ENCODE results near the gene ANO8.
"Not testable (repeated sequence)": the region's sequence is repeated elsewhere in the genome, so short reads cannot be mapped to it uniquely, and the experiment has no call there.

The ANO8 gene

DNA sequence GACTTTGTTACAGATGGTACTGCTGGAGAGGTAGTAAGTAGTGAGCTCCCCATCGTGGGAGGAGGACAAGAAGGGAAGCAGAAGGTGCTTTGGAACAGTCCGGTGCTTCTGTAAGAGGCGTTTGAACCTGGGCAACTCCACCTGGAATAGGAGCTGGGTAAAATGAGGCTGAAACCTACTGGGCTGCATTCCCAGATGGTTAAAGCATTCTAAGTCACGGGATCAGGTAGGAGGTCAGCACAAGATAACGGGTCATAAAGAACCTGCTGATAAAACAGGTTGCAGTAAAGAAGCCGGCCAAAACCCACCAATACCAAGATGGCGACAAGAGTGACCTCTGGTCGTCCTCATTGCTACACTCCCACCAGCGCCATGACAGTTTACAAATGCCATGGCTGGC lies 47.9 kb downstream of the ANO8 start:
- no peak for DNase-seq (ENCODE audit: low spot score)

DNA sequence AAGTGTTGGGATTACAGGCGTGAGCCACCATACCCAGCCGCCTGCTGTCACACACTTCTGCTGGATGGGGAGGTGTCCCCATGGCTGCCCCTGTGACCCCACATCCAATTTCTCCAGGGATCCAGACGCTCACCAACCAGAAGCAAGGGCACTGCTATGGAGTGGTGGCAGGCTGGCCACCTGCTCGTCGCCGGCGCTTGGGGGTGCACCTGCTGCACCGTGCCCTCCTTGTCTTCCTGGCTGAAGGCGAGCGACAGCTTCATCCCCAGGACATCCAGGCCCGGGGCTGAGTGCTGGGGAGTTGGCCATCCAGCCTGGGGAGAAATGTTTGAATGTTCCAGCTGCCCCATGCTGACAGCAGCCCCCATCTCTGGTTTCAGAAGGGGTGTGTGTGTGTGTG lies 48.4 kb downstream of the ANO8 start:
- DNase-seq (ENCODE audit: low spot score) = no peak

DNA sequence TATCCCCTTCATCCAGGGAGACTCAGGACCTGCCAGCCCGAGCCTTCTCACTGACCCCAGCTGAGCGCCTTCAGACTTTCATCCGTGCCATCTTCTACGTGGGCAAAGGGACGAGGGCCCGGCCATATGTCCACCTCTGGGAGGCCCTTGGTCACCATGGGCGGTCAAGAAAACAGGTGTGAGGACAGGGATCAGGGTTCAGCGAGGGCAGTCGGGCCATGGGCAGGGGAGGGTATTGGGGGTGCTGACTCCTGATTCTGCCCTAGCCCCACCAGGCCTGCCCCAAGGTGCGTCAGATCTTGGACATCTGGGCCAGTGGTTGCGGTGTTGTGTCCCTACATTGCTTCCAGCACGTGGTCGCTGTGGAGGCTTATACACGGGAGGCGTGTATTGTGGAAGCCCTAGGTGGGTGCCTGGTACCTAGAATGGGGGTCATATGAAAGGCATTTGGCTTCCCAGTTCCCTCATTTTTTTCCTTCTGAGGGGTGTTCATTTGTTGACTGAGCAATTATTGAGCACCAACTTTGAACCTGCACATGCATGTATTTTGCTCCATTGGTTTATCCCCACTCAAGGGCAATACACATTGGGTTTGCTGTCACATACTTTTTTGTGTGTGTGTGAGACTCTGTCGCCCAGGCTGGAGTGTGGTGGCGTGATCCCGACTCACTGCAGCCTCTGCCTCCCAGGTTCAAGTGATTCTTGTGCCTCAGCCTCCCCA lies 49.1 kb downstream of the ANO8 start:
- DNase-seq (ENCODE audit: low spot score) = no peak

DNA sequence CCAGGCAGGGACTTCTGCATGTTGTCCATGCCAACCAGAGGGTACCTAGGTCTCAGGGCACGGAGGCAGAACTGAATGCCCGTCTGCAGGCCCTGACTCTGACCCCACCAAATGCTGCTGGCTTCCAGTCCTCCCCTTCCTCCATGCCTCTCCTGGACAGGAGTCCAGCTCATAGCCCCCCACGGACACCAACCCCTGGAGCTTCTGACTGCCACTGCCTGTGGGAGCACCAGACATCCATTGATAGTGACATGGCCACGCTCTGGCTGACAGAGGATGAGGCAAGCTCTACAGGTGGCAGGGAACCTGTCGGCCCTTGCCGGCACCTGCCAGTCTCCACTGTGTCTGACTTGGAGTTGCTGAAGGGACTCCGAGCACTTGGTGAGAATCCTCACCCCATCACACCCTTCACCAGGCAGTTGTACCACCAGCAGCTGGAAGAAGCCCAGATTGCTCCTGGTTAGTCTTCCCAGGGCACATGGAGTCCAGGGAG lies 51.1 kb downstream of the ANO8 start:
- DNase-seq (ENCODE audit: low spot score) = no peak

DNA sequence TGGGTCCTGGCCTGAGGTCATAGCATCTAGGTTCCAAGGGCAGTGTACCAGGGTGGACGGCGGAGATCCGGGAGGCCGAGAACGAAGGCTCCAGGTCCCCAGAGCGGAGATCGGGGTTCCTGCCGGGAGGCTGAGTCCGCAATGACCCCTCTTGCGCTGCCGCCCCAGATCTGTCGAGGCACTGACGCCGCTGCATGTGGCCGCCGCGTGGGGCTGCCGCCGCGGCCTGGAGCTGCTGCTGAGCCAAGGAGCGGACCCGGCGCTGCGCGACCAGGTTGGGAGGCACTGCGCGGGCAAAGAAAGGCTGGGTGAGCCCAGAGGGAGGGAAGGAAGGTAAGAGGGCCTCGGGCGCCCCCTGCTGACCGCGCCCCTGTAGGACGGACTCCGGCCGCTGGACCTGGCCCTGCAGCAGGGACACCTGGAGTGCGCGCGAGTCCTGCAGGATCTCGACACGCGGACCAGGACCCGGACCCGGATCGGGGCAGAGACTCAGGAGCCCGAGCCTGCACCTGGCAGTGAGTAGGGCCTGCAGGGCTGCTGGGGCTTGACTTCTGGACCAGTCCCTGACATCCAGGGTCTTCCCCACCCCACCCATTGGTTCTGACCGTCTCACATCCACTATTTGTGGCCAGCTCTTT lies 52.0 kb downstream of the ANO8 start:
- DNase-seq (ENCODE audit: low spot score) = peak; percentile 92

DNA sequence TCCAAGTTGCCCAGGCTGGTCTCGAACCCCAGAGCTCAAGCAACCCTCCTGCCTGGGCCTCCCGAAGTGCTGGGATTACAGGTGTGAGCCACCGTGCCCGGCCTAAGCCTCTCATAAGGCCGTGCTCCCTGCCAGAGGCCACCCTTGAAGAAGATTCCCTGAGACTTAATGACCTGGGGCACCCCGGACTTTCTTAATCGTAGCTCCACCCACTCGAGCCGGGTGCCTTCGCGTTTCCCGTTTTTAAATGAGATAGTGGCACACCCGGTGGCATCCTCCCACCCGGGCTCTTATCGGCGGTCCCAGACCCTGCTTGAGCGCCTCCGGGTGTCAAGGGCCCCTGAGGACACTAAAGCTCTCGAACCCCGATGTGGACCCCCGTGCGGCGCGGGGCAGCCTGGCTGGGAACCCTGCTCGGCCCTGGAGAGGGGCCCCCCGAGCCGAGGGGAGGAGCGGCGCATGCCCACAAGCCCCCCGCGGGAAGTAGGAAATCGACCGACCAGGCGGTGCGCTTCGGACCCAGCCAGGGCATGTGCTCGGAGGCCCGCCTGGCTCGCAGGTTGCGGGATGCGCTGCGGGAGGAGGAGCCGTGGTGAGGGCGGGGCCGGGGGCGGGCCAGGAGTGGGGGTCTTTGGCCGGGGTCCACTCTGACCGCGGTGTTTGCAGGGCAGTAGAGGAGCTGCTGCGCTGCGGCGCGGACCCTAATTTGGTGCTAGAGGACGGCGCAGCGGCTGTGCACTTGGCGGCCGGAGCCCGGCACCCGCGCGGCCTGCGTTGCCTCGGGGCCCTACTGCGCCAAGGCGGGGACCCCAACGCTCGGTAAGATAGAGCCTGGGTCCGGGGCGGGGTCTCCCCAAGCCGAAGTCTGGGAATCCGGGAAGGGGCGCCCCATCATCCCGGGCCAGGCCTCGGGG lies 53.0 kb downstream of the ANO8 start, which contains the start of gene ANKLE1:
Gene ANKLE1 (plus strand): TSS at position 511 of the 914 bp plus-strand sequence. CDS start 20 bp downstream, at position 531.
- DNase-seq (ENCODE audit: low spot score) = no peak

DNA sequence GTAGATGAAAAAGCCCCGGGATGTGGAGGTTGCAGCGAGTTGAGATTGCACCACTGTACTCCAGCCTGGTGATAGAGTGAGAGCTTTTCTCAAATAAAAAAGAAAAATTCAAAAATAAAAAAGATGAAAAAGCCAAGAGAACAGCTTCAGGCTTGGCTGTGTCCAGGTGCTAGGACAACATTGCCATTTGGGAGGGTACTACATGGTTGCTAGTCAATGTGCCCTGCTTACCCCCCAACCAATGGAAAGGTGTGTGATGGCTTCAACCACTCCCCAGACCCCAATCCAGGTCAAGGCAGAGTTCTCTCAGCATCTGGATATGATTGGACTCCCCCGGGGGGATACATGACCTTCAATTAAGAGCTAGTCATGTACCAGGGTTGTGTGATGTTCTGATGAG lies 55.2 kb downstream of the ANO8 start:
- DNase-seq (ENCODE audit: low spot score) = no peak

DNA sequence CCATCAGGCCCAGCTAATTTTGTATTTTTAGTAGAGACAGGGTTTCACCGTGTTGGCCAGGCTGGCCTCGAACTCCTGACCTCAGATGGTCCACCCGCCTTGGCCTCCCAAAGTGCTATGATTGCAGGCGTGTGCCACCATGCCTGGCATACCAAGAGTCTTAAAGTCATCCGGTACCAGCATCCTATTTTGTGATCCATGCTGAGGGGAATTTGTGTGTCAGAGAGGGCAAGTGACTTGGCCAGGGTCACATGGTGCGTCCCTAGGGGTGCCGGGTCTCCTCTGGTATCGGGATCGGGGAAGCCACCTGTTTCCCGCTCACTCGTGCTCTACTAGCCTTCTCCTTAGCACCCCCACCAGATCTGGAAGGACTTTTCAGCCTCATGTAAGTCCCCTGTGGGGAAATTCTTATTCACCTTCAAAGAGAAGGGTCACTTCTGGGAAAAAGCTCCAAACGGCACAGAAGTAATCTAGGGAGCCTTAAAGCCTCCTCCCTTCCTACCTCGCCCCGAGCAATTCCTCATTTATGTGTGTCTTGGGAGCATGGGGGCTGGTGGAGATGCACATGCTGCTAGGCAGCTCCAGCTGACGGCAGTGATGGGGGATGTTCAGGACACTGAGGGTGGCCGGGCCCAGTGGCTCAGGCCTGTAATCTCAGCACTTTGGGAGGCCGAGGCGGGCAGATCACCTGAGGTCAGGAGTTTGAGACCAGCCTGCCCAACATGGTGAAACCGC lies 59.0 kb downstream of the ANO8 start:
- DNase-seq (ENCODE audit: low spot score) = no peak

DNA sequence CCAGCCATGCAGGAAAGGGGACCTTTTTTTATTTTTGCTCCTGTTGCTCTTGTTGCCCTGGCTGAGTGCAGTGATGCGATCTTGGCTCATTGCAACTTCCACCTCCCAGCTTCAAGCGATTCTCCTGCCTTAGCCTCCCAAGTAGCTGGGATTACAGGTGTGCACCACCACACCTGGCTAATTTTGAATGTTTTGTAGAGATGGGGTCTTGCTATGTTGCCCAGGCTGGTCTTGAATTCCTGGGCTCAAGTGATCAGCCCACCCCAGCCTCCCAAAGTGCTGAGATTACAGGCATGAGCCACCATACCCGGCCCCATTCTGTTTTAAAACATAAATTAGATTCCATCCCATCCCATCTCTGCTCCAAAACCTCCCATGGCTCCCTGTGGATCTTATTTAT lies 59.8 kb downstream of the ANO8 start:
- not testable (repeated sequence) for DNase-seq (ENCODE audit: low spot score)

Data from ecto neural progenitor cell (in vitro differentiated cells).